ENCODE measurements around the gene ACBD4. TPM values are rescaled to one million over a fixed set of nuclear protein-coding genes. Genes with fewer than 3 reads are reported as not detected.

The ACBD4 gene
- total and polyA plus RNA-seq, 2 of the 13 experiments (the other 11 are each of a cell fraction or from before 2014, with no cell fraction given): 16.1 to 26.9 TPM

GRCh38 chr17:45148183-45149036 is 12.9 kb downstream of the ACBD4 start, which contains the start of gene HEXIM1 (continued):
- TF ChIP-seq ZBTB3 (CRISPR knock-in tag; IDR thresholded peaks at IDR 0.05; ENCODE audit: borderline replicate concordance, low read depth) (no peak), MIER3 (CRISPR knock-in tag; IDR thresholded peaks at IDR 0.05; ENCODE audit: borderline replicate concordance) (peak; percentile 88), KLF15 (CRISPR knock-in tag; IDR thresholded peaks at IDR 0.05; ENCODE audit: borderline replicate concordance) (no peak), PITX1 (CRISPR knock-in tag; IDR thresholded peaks at IDR 0.05) (peak; percentile 55; the same call in 1 of the 2 replicates), ZBTB43 (CRISPR knock-in tag; conservative IDR thresholded peaks at IDR 0.05) (no peak; the same call in 1 of the 2 replicates), ZNF619 (CRISPR knock-in tag; IDR thresholded peaks at IDR 0.05) (peak; percentile 96), NKX3-1 (CRISPR knock-in tag; IDR thresholded peaks at IDR 0.05) (peak; percentile 85; the same call in 1 of the 2 replicates), ZNF136 (CRISPR knock-in tag; IDR thresholded peaks at IDR 0.05; ENCODE audit: low read depth) (no peak), YEATS2 (CRISPR knock-in tag; IDR thresholded peaks at IDR 0.05; ENCODE audit: borderline replicate concordance) (peak; percentile 26; the same call in 1 of the 2 replicates), CCAR2 (optimal IDR thresholded peaks at IDR 0.05; ENCODE audit: low read depth, low read length) (peak; percentile 90), ZNF557 (CRISPR knock-in tag; IDR thresholded peaks at IDR 0.05) (peak; percentile 83; the same call in 1 of the 2 replicates), FIP1L1 (IDR thresholded peaks at IDR 0.05; ENCODE audit: borderline replicate concordance, insufficient read depth, low read depth, low read length) (peak; percentile 86; the same call in 1 of the 2 replicates), ZNF317 (CRISPR knock-in tag; IDR thresholded peaks at IDR 0.05) (0 out of 2 replicates have a peak, but pooled peaks have one; percentile 33), NFE2L1 (CRISPR knock-in tag; IDR thresholded peaks at IDR 0.05; ENCODE audit: borderline replicate concordance) (no peak), ZBTB49 (CRISPR knock-in tag; IDR thresholded peaks at IDR 0.05; ENCODE audit: borderline replicate concordance) (peak; percentile 74; the same call in 1 of the 2 replicates), KLF11 (CRISPR knock-in tag; IDR thresholded peaks at IDR 0.05) (peak; percentile 96; the same call in 1 of the 2 replicates), ZMYM4 (CRISPR knock-in tag; IDR thresholded peaks at IDR 0.05) (peak; percentile 95), ZNF83 (CRISPR knock-in tag; IDR thresholded peaks at IDR 0.05; ENCODE audit: borderline replicate concordance) (0 out of 2 replicates have a peak, but pooled peaks have one; percentile 85), GABPA (IDR thresholded peaks at IDR 0.05; ENCODE audit: low read depth, low read length) (no peak), GABPA (CRISPR knock-in tag; IDR thresholded peaks at IDR 0.05; ENCODE audit: low read depth) (peak; percentile 71), ZNF788 (CRISPR knock-in tag; IDR thresholded peaks at IDR 0.05; ENCODE audit: borderline replicate concordance) (no peak; the same call in 1 of the 2 replicates), DNMT3B (CRISPR knock-in tag; conservative IDR thresholded peaks at IDR 0.05) (peak; percentile 82), RXRB (CRISPR knock-in tag; IDR thresholded peaks at IDR 0.05; ENCODE audit: borderline replicate concordance) (peak; percentile 70), ZC3H4 (CRISPR knock-in tag; IDR thresholded peaks at IDR 0.05; ENCODE audit: borderline replicate concordance) (peak; percentile 72; the same call in 1 of the 2 replicates), NONO (IDR thresholded peaks at IDR 0.05) (peak; percentile 100), NONO (CRISPR knock-in tag; conservative IDR thresholded peaks at IDR 0.05) (peak; percentile 98), SRSF9 (IDR thresholded peaks at IDR 0.05; ENCODE audit: borderline replicate concordance, insufficient read depth, low read depth, low read length, poor library complexity, severe bottlenecking) (no peak)
